Activated CD8-positive, alpha-beta memory T cell treated with anti-CD3 and anti-CD28 coated beads for 48 hours (primary cell): ENCODE measurements around the gene HEATR3.
"Not testable (repeated sequence)": the region's sequence is repeated elsewhere in the genome, so short reads cannot be mapped to it uniquely, and the experiment has no call there.

Experiments used
- DNase-seq, 3 experiments: peaks; one replicate each; pipeline ENCODE4 v3.0.0-alpha.2; 2020; ENCODE audit warnings: low read depth in 2 of 3, low spot score in 2 of 3

Gene HEATR3

GRCh38 chr16:50096791-50097190 is 31.0 kb downstream of the HEATR3 start:
- no peak for DNase-seq

- DNase-seq = no peak
Measured at GRCh38 chr16:50099957-50100648, 34.3 kb downstream of the HEATR3 start.

- DNase-seq = no peak
Measured at GRCh38 chr16:50102051-50102746, 36.4 kb downstream of the HEATR3 start.

- no peak for DNase-seq
Measured at GRCh38 chr16:50103764-50104163, 38.0 kb downstream of the HEATR3 start.

DNA sequence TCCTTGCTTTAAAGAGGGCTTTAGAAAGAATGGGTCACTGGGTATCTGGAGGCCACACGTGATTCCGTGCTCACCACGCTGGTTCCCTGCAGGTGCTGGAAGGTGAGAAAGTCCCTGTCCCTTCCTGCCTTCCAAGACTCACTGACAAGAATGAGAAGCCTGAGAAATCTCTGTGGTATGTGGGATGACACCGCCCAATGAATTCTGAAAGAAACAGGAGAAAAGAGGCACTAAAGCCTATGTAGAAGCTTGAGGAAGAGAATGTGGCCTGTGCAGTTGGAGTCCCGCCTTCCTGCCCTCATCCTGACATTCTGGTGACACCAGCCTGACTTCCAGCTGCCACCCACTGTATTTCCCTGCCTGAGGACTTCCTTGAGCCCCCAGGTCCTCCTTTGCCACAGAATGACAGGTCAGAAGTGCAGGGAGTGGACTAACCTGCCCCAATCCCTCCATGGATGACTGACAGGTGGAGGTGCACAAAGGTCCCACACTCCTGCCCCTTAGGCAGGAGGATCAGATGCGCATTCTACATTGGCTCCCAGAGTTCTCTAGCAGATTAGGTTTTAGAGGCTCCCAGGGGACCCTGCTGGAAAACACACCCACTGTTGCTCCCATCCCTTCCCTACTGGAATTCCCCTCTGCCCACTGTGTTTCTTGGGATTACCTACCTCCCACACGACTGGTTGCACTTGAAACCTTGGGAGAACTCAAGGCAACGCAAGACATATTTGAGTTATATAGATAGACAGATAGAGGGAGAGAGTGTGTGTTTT is 48.8 kb downstream of the HEATR3 start:
- no peak for DNase-seq

GRCh38 chr16:50120711-50121110 is 54.9 kb downstream of the HEATR3 start:
- no peak for DNase-seq

- DNase-seq = no peak
Measured at GRCh38 chr16:50121278-50121677, 55.5 kb downstream of the HEATR3 start.

- peak in 1 of 3 experiments; percentile 2 for DNase-seq
Measured at GRCh38 chr16:50121721-50122445, 56.1 kb downstream of the HEATR3 start.

GRCh38 chr16:50123417-50123816 is 57.6 kb downstream of the HEATR3 start:
- DNase-seq = no peak

DNA sequence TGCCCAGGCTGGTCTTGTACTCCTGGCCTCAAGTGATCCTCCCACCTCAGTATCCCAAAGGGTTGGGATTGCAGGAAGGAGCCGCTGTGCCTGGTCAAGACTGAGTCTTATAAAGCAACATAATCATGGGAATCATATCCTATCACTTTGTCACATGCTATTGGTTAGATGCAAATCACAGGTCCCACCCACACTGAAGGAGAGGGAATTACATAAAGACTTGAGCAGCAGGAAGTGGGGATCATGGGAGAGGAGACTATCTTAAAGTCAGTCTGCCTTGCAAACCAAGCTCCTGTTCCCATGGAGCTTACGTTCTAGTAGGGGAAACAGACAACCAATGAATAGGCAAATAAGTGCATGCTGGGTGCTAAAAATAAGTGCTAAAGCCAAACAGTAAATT is 59.0 kb downstream of the HEATR3 start:
- DNase-seq = no peak

DNA sequence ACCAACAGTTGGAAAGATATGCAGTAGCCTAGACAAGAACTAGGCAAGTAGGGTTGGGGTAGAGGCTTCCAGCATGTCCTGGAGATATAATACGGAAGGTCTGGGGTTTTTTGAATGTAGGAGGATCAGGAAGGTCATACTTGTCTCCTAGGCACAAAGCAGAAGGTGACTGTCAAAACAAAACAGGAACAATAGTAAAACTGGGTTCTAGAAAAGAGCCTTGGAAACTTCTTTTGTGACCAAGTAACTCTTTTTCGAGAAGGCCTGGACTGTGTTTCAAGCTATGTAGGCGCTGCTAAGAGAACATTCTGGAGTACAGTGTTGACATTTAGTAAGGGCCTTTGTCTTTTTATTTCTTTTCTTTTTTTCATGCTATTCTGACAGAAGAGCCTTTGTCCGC is 60.4 kb downstream of the HEATR3 start:
- DNase-seq = no peak

GRCh38 chr16:50132571-50132970 is 66.8 kb downstream of the HEATR3 start:
- not testable (repeated sequence) for DNase-seq

- no peak for DNase-seq
Measured at GRCh38 chr16:50133214-50133613, 67.4 kb downstream of the HEATR3 start.

- no peak for DNase-seq
Measured at GRCh38 chr16:50136399-50136798, 70.6 kb downstream of the HEATR3 start.

- no peak for DNase-seq
Measured at GRCh38 chr16:50137268-50137667, 71.5 kb downstream of the HEATR3 start.

- DNase-seq = no peak
Measured at GRCh38 chr16:50139580-50139979, 73.8 kb downstream of the HEATR3 start.

- DNase-seq = no peak
Measured at GRCh38 chr16:50144211-50144610, 78.4 kb downstream of the HEATR3 start.

DNA sequence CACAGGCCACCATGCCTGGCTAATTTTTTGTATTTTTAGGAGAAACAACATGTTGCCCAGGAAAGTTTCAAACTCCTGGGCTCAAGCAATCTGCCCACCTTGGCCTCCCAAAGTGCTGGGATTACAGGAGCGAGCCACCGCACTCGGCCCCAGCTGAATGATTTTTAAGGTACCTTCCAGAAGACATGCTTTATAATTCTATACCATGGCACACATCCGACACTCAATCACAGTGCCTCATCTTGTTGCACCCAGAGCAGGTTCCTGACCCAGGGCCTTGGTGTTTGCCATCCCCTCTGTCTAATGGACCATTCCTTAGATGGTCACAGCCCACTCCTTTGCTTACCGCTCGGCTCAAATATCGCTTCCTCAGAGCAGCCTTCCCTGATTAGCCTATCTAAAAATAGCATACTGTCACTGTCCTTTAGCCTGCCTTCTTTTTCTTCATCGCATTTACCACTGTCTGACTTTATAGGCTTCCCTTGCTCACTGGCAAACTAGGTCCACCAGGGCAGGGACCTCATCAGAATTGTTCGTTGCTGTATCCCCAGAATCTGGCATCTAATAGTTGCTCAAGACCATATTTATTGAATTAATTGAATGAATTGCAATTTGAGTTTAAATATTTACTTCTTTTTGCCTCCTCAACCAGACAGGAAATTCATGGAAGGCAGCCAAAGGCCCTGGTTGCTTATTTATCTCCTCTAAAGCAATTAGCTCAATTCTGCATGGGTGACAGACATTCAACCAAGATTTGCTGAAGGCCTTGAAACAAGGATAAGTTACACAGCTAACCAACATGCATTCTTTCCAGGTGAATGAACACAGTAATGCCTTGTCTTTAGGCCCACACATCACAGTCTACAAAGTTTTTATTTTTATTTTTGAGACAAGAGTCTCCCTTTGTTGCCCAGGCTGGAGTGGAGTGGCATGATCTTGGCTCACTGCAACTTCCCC is 81.0 kb downstream of the HEATR3 start:
- DNase-seq = no peak

DNA sequence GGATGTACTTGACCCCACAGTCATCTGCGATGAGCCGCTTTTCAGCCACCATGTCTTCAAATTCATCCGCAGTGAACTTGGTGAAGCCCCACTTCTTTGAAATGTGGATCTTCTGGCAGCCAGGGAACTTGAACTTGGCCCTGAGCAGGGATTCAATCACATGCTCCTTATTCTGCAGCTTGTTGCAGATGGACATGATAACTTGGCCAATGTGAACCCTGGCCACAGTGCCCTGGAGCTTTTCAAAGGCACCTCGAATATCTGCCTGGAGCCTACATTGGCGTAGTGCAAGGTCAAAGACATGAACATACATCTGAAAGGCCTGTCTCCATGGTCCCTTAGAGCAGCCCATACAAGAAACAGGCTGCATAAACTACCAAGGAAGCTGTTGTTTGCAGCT is 85.6 kb downstream of the HEATR3 start:
- DNase-seq = no peak

DNA sequence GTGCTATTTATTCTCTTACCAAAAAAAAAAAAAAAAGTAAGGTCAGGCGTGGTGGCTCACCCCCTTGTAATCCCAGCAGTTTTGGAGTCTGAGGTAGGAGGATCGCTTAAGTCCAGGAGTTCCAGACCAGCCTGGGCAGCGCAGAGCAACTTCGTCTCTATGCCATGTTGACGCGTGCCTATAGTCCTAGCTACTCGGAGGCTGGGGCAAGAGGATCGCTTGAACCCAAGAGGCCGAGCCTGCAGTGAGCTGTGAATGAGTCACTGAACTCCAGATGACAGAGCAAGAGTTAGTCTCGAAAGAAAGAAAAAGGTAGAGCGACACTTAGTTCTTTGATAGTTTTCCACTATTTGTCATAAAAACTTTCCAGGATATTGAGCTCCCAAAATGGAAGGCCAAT is 86.0 kb downstream of the HEATR3 start:
- no peak for DNase-seq
